Measurements from ENCODE around the gene TECPR1.

The TECPR1 gene

GRCh38 chr7:98280791-98281756 is 29.0 kb upstream of the TECPR1 start, which contains the start of gene BRI3:
Gene BRI3, plus strand, starts transcription at chr7:98281686. Its CDS starts 110 bp downstream, at chr7:98281796.
- peak; percentile 94 for DNase-seq
- Histone ChIP-seq H3K4me1 (ENCODE audit: low read length) (peaks cover 10% of the 10 kb centered on the region; the same call in 1 of the 2 replicates), H3K9ac (ENCODE audit: low read length) (peak within 1 kb of the TSS; percentile 90), H3F3A (ENCODE audit: insufficient read depth, low read length) (peaks cover 9% of the 10 kb centered on the region), H3K4me3 (ENCODE audit: low read length) (peak within 1 kb of the TSS; percentile 83), H4K20me1 (ENCODE audit: insufficient read depth, low read length) (no peaks in the 10 kb centered on the region), H3K9me3 (replicated peaks; ENCODE audit: insufficient read depth, low read length) (no peaks in the 10 kb centered on the region), H3K36me3 (replicated peaks; ENCODE audit: insufficient read depth, low read length) (no peaks in the 10 kb centered on the region), H2AFZ (ENCODE audit: low read length) (peak within 1 kb of the TSS; percentile 90), H3K27me3 (replicated peaks; ENCODE audit: insufficient read depth, low read length) (no peaks in the 10 kb centered on the region), H3K4me2 (ENCODE audit: low read depth, low read length) (peak within 1 kb of the TSS; percentile 98), H3K9me2 (replicated peaks; ENCODE audit: insufficient read depth, low read length) (no peaks in the 10 kb centered on the region), H3K79me2 (ENCODE audit: low read length) (peaks cover 44% of the 10 kb centered on the region), H3K27ac (ENCODE audit: low read length) (peak within 1 kb of the TSS; percentile 84)
- TF ChIP-seq EZH2phosphoT487 (IDR thresholded peaks at IDR 0.05; ENCODE audit: low read length): no peak
- TF ChIP-seq CTCF (IDR thresholded peaks at IDR 0.05; ENCODE audit: low read length): peak; percentile 9; the same call in 1 of the 2 replicates

- Histone ChIP-seq H3F3A (ENCODE audit: insufficient read depth, low read length) (peaks cover 9% of the 10 kb centered on the region), H3K27ac (ENCODE audit: low read length) (peak overlapping the region; percentile 84), H3K4me1 (ENCODE audit: low read length) (peaks cover 10% of the 10 kb centered on the region; the same call in 1 of the 2 replicates), H3K79me2 (ENCODE audit: low read length) (peaks cover 36% of the 10 kb centered on the region), H3K9me3 (replicated peaks; ENCODE audit: insufficient read depth, low read length) (no peaks in the 10 kb centered on the region), H3K4me3 (ENCODE audit: low read length) (peak overlapping the region; percentile 78), H3K4me2 (ENCODE audit: low read depth, low read length) (peak overlapping the region; percentile 79), H3K27me3 (replicated peaks; ENCODE audit: insufficient read depth, low read length) (no peaks in the 10 kb centered on the region), H4K20me1 (ENCODE audit: insufficient read depth, low read length) (no peaks in the 10 kb centered on the region), H2AFZ (ENCODE audit: low read length) (peak overlapping the region; percentile 90), H3K9ac (ENCODE audit: low read length) (peak overlapping the region; percentile 64), H3K36me3 (replicated peaks; ENCODE audit: insufficient read depth, low read length) (no peaks in the 10 kb centered on the region), H3K9me2 (replicated peaks; ENCODE audit: insufficient read depth, low read length) (no peaks in the 10 kb centered on the region)
- no peak for TF ChIP-seq EZH2phosphoT487 (IDR thresholded peaks at IDR 0.05; ENCODE audit: low read length)
- no peak for TF ChIP-seq EZH2 (optimal IDR thresholded peaks at IDR 0.05; ENCODE audit: low read depth, low read length)
- no peak for TF ChIP-seq CTCF (IDR thresholded peaks at IDR 0.05; ENCODE audit: low read length)
- no peak for DNase-seq
Observed at GRCh38 chr7:98280296-98280695, 28.3 kb upstream of the TECPR1 start.

- Histone ChIP-seq H3K79me2 (ENCODE audit: low read length) (peaks cover 22% of the 10 kb centered on the region), H3K27ac (ENCODE audit: low read length) (no peak overlapping the region), H3K4me3 (ENCODE audit: low read length) (no peak overlapping the region), H3F3A (ENCODE audit: insufficient read depth, low read length) (peaks cover 9% of the 10 kb centered on the region), H3K9me2 (replicated peaks; ENCODE audit: insufficient read depth, low read length) (no peaks in the 10 kb centered on the region), H3K36me3 (replicated peaks; ENCODE audit: insufficient read depth, low read length) (no peaks in the 10 kb centered on the region), H4K20me1 (ENCODE audit: insufficient read depth, low read length) (no peaks in the 10 kb centered on the region), H3K4me2 (ENCODE audit: low read depth, low read length) (no peak overlapping the region), H2AFZ (ENCODE audit: low read length) (no peak overlapping the region), H3K9me3 (replicated peaks; ENCODE audit: insufficient read depth, low read length) (no peaks in the 10 kb centered on the region), H3K4me1 (ENCODE audit: low read length) (peaks cover 10% of the 10 kb centered on the region; the same call in 1 of the 2 replicates), H3K9ac (ENCODE audit: low read length) (no peak overlapping the region), H3K27me3 (replicated peaks; ENCODE audit: insufficient read depth, low read length) (no peaks in the 10 kb centered on the region)
- TF ChIP-seq EZH2phosphoT487 (IDR thresholded peaks at IDR 0.05; ENCODE audit: low read length): no peak
- no peak for TF ChIP-seq EZH2 (optimal IDR thresholded peaks at IDR 0.05; ENCODE audit: low read depth, low read length)
- no peak for TF ChIP-seq CTCF (IDR thresholded peaks at IDR 0.05; ENCODE audit: low read length)
- no peak for DNase-seq
Observed at GRCh38 chr7:98278936-98279335, 26.9 kb upstream of the TECPR1 start.
